ENCODE measurements around the gene POLD1. TPM values are rescaled to one million over a fixed set of nuclear protein-coding genes. Genes with fewer than 3 reads are reported as not detected.

POLD1 gene
- total and polyA plus RNA-seq, 2 of the 13 experiments (the other 11 are each of a cell fraction or from before 2014, with no cell fraction given) = 17.4 to 54.0 TPM

- TF ChIP-seq GFI1 (CRISPR knock-in tag; IDR thresholded peaks at IDR 0.05; ENCODE audit: borderline replicate concordance) (no peak), AGO1 (IDR thresholded peaks at IDR 0.05; ENCODE audit: low read depth, low read length, poor library complexity, severe bottlenecking) (peak; percentile 96), DRAP1 (CRISPR knock-in tag; IDR thresholded peaks at IDR 0.05) (peak; percentile 85), PREB (CRISPR knock-in tag; IDR thresholded peaks at IDR 0.05) (no peak), NR2F6 (IDR thresholded peaks at IDR 0.05) (peak; percentile 71), NR2F6 (CRISPR knock-in tag; IDR thresholded peaks at IDR 0.05) (peak; percentile 79), PCBP1 (IDR thresholded peaks at IDR 0.05; ENCODE audit: borderline replicate concordance, low read depth, low read length) (0 out of 2 replicates have a peak, but pooled peaks have one; percentile 71), HMGXB4 (CRISPR knock-in tag; IDR thresholded peaks at IDR 0.05; ENCODE audit: borderline replicate concordance in 1 of 2, low read depth in 1 of 2) (peak in 1 of 2 experiments; percentile 72; a peak in 2 of 4 replicates), FOSL1 (CRISPR knock-in tag; IDR thresholded peaks at IDR 0.05; ENCODE audit: borderline replicate concordance) (no peak), ZC3H13 (CRISPR knock-in tag; IDR thresholded peaks at IDR 0.05) (peak; percentile 94), MLX (CRISPR knock-in tag; IDR thresholded peaks at IDR 0.05) (no peak), ATF2 (CRISPR knock-in tag; IDR thresholded peaks at IDR 0.05) (no peak; the same call in 1 of the 2 replicates), HOXA3 (CRISPR knock-in tag; IDR thresholded peaks at IDR 0.05) (peak; percentile 69), ZFX (CRISPR knock-in tag; IDR thresholded peaks at IDR 0.05; ENCODE audit: low read depth) (peak; percentile 82), CBFB (CRISPR knock-in tag; IDR thresholded peaks at IDR 0.05) (peak; percentile 61; the same call in 1 of the 2 replicates), KAT8 (CRISPR knock-in tag; IDR thresholded peaks at IDR 0.05) (peak; percentile 75; the same call in 1 of the 2 replicates), BCL3 (CRISPR knock-in tag; IDR thresholded peaks at IDR 0.05) (peak; percentile 91; the same call in 1 of the 2 replicates), RORA (CRISPR knock-in tag; IDR thresholded peaks at IDR 0.05) (no peak), RFX1 (IDR thresholded peaks at IDR 0.05) (no peak), THRA (CRISPR knock-in tag; IDR thresholded peaks at IDR 0.05; ENCODE audit: borderline replicate concordance) (no peak), SRSF4 (IDR thresholded peaks at IDR 0.05; ENCODE audit: low read depth, low read length, poor library complexity, severe bottlenecking) (no peak)
These were observed at the start of gene POLD1 (continued) for GRCh38 chr19:50383852-50384684.

All from HepG2 (cell line).